ENCODE measurements around the gene GPAT2. TPM values are rescaled to one million over a fixed set of nuclear protein-coding genes. Genes with fewer than 3 reads are reported as not detected.
"Not testable (repeated sequence)": the region's sequence is repeated elsewhere in the genome, so short reads cannot be mapped to it uniquely, and the experiment has no call there.

The GPAT2 gene
- total and polyA plus RNA-seq, 2 of the 8 experiments (the other 6 are each of a cell fraction or from before 2014, with no cell fraction given): 0.26 to 0.63 TPM

GRCh38 chr2:96049049-96049916 lies 14.6 kb upstream of the GPAT2 start:
- H3K27ac ChIP-seq (ENCODE audit: low read depth, low read length); H3K23me2 ChIP-seq (ENCODE audit: low read depth, low read length); H2BK5ac ChIP-seq (ENCODE audit: low read depth, low read length); H3K4me2 ChIP-seq (ENCODE audit: insufficient read depth in 1 of 2, low read depth in 2 of 2, low read length in 2 of 2); H3K9ac ChIP-seq (replicated peaks in 1 of 4; ENCODE audit: extremely low read depth in 1 of 4, low read depth in 3 of 4, low read length in 3 of 4); H2AK5ac ChIP-seq (ENCODE audit: low read depth, low read length); H3K79me2 ChIP-seq (ENCODE audit: control insufficient read depth in 1 of 2, insufficient read depth in 2 of 2, low read length in 2 of 2); H4K8ac ChIP-seq (ENCODE audit: extremely low read depth, insufficient read depth, low read length); H2BK20ac ChIP-seq (ENCODE audit: low read length); H3K4me3 ChIP-seq (ENCODE audit: extremely low read depth in 1 of 4, insufficient read depth in 2 of 4, low read depth in 3 of 4, low read length in 4 of 4); H4K5ac ChIP-seq (ENCODE audit: insufficient read length, low read depth, low read length); H3K23ac ChIP-seq (ENCODE audit: insufficient read length); H3K4ac ChIP-seq (replicated peaks; ENCODE audit: insufficient read length, low read depth, low read length); H4K91ac ChIP-seq (replicated peaks; ENCODE audit: insufficient read length, low read length); H3K4me1 ChIP-seq (replicated peaks in 1 of 4; ENCODE audit: control insufficient read depth in 3 of 4, insufficient read depth in 4 of 4, low read length in 3 of 4); H3K36me3 ChIP-seq (ENCODE audit: control insufficient read depth in 2 of 4, insufficient read depth in 4 of 4, low read length in 3 of 4); H3K79me1 ChIP-seq (ENCODE audit: low read depth, low read length); H3K14ac ChIP-seq (ENCODE audit: insufficient read length); POLR2A ChIA-PET (ENCODE audit: partially characterized antibody); FAIRE-seq; H3K18ac ChIP-seq (ENCODE audit: extremely low read depth, low read length); H3K56ac ChIP-seq (replicated peaks; ENCODE audit: insufficient read length, low read depth, low read length); CTCF ChIA-PET (ENCODE audit: partially characterized antibody); H2AFZ ChIP-seq (ENCODE audit: low read length); H2BK15ac ChIP-seq (ENCODE audit: low read length); H4K20me1 ChIP-seq (replicated peaks in 1 of 2; ENCODE audit: control insufficient read depth in 1 of 2, insufficient read depth in 2 of 2, low read length in 2 of 2); H2BK12ac ChIP-seq (ENCODE audit: low read depth, low read length); H3K9me3 ChIP-seq (ENCODE audit: insufficient read depth in 2 of 2, low read depth in 1 of 2, low read length in 1 of 2); H3K27me3 ChIP-seq (replicated peaks in 1 of 4; ENCODE audit: control insufficient read depth in 3 of 4, extremely low read depth in 1 of 4, insufficient read depth in 3 of 4, low read length in 3 of 4); H2BK120ac ChIP-seq (replicated peaks; ENCODE audit: low read depth, low read length): not testable (repeated sequence)
- TF ChIP-seq MAX (IDR thresholded peaks at IDR 0.05): peak; percentile 21; the same call in 1 of the 2 replicates
- WGBS, 2 experiments (ENCODE audit: extremely low coverage in 1 of 2, insufficient coverage in 1 of 2, insufficient read length in 1 of 2, insufficient replicate concordance in 2 of 2, low coverage in 1 of 2, low lambda C conversion rate in 2 of 2, missing lambda C conversion rate in 1 of 2): 58% methylated on average over 8 of the region's 18 CpGs; no CpG with 5 or more reads in 1 of the 2 experiments
- peak in 1 of 2 experiments; percentile 46 for DNase-seq (ENCODE audit: low read depth in 1 of 2, low spot score in 2 of 2)
